K562 (cell line): ENCODE data around the gene ANKRD6. TPM values are rescaled to one million over a fixed set of nuclear protein-coding genes. Genes with fewer than 3 reads are reported as not detected.

Experiments used
- ATAC-seq: fragments of 200-7000 bp; cut with Tn5 transposase; 3 replicates; pipeline ENCODE4 v1.9.1; 2020; ENCODE audit warnings: moderate library complexity
- BruUV-seq: library from RNA; stranded (reverse); fragments of 400-500 nt; replicated peaks from 2 replicates; lab custom pipeline; 2021; lab: Mats Ljungman, UMichigan
- CTCF ChIA-PET: fragments of 300-600 bp; formaldehyde crosslinking; extraction: SDS; loops from one replicate; lab custom pipeline; 2021; ENCODE audit warnings: low intra/inter-chr PET ratio; lab: Yijun Ruan, JAX
- POLR2A ChIA-PET: fragments of 300-600, 350-650 bp; sonication (Branson Sonifier 250); formaldehyde crosslinking; extraction: SDS; loops from one replicate; lab custom pipeline; 2021; ENCODE audit warnings: antibody characterized with exemption, inconsistent platforms; lab: Yijun Ruan, JAX
- DNase-seq, 4 experiments: peaks; one replicate each; pipeline versions ENCODE4 v3.0.0 to v3.0.0-alpha.2; 2011 to 2018; ENCODE audit warnings: low spot score in 3 of 4, mixed read lengths in 3 of 4; ENCODE audit errors: extremely low read depth in 1 of 4
- FAIRE-seq: peaks from 2 replicates; lab custom pipeline; 2011; peaks lifted over from hg19 to GRCh38; lab: Jason Lieb, UNC
- H2AFZ ChIP-seq: 2 replicates; pipeline ENCODE4 v1.6.0; 2011; ENCODE audit warnings: low read depth, low read length, control low read depth, inconsistent platforms
- H3K27ac ChIP-seq: fragments of 200-600 bp; 3 replicates; pipeline ENCODE4 v1.8.0; 2011; ENCODE audit warnings: low read depth, mild to moderate bottlenecking, control low read depth, inconsistent platforms, low read length, moderate library complexity, mixed read lengths; ENCODE audit errors: extremely low read depth
- H3K27me3 ChIP-seq, 2 experiments: fragments of 300-600 bp in 1 of 2; 2 replicates in 1 of 2; 3 replicates in 1 of 2; pipeline versions ENCODE4 v1.6.0 to v1.8.0; 2011; ENCODE audit warnings: inconsistent platforms in 2 of 2, low read length in 2 of 2, mild to moderate bottlenecking in 1 of 2, mixed read lengths in 1 of 2, moderate library complexity in 1 of 2; ENCODE audit not compliant: control insufficient read depth in 2 of 2, insufficient read depth in 2 of 2
- H3K36me3 ChIP-seq: fragments of 300-600 bp; 3 replicates; pipeline ENCODE4 v1.8.0; 2011; ENCODE audit warnings: mild to moderate bottlenecking, low read length, inconsistent platforms; ENCODE audit not compliant: control insufficient read depth, insufficient read depth
- H3K4me1 ChIP-seq, 2 experiments: fragments of 200-600 bp in 1 of 2; replicated peaks in 1 of 2; 2 replicates in 1 of 2; 3 replicates in 1 of 2; pipeline versions ENCODE4 v1.5.1 to v1.8.0; 2011; ENCODE audit warnings: inconsistent platforms in 2 of 2, low read length in 2 of 2, mild to moderate bottlenecking in 1 of 2, mixed read lengths in 1 of 2, moderate library complexity in 1 of 2; ENCODE audit not compliant: control insufficient read depth in 2 of 2, insufficient read depth in 2 of 2
- H3K4me2 ChIP-seq: 2 replicates; pipeline ENCODE4 v1.6.1; 2011; ENCODE audit warnings: low read length, control low read depth, inconsistent platforms, mixed read lengths; ENCODE audit not compliant: insufficient read depth
- H3K4me3 ChIP-seq: fragments of 200-600 bp; sonication (generic), shearing (Covaris generic); 2 replicates; pipeline ENCODE4 v1.5.1; 2016; ENCODE audit warnings: control low read depth, inconsistent platforms
- H3K79me2 ChIP-seq: fragments of 200-600 bp; 3 replicates; pipeline ENCODE4 v1.8.0; 2011; ENCODE audit warnings: low read length, inconsistent platforms; ENCODE audit not compliant: control insufficient read depth, insufficient read depth
- H3K9ac ChIP-seq, 2 experiments: 2 replicates each; pipeline versions ENCODE4 v1.6.0 to v1.6.1; 2011; ENCODE audit warnings: low read depth in 2 of 2, low read length in 2 of 2, control low read depth in 1 of 2, inconsistent platforms in 1 of 2, mild to moderate bottlenecking in 1 of 2, mixed read lengths in 1 of 2; ENCODE audit not compliant: insufficient read depth in 1 of 2
- H3K9me1 ChIP-seq: one replicate; pipeline ENCODE4 v1.6.0; 2011; ENCODE audit warnings: inconsistent platforms, mild to moderate bottlenecking, low read length, moderate library complexity; ENCODE audit not compliant: control insufficient read depth, insufficient read depth
- H3K9me3 ChIP-seq: replicated peaks from 2 replicates; pipeline ENCODE4 v1.5.1; 2011; ENCODE audit warnings: low read depth, low read length, inconsistent platforms; ENCODE audit not compliant: control insufficient read depth, insufficient read depth
- H4K20me1 ChIP-seq: replicated peaks from 2 replicates; pipeline ENCODE4 v1.6.1; 2011; ENCODE audit warnings: low read length, inconsistent platforms, mixed read lengths; ENCODE audit not compliant: control insufficient read depth, insufficient read depth
- BRCA1 ChIP-seq, 2 experiments: fragments of 450-650 bp in 1 of 2; sonication (generic) in 1 of 2; formaldehyde crosslinking in 1 of 2; IDR thresholded peaks; 2 replicates each; pipeline versions ENCODE4 v1.5.0 to v1.6.1; 2017 to 2020; ENCODE audit warnings: mild to moderate bottlenecking in 1 of 2, missing genetic modification reagents in 1 of 2
- CCNT2 ChIP-seq: IDR thresholded peaks from 2 replicates; pipeline ENCODE4 v1.6.1; 2011; ENCODE audit warnings: borderline replicate concordance, low read depth, mild to moderate bottlenecking, moderate library complexity, mixed read lengths, low read length; ENCODE audit not compliant: insufficient read length; ENCODE audit errors: extremely low read depth
- GABPA ChIP-seq: fragments of 200-800 bp; sonication (Bioruptor generic); conservative IDR thresholded peaks from 2 replicates; pipeline ENCODE4 v1.6.1; 2016; ENCODE audit warnings: low read depth, missing genetic modification characterization, missing compliant biosample characterization
- LARP7 ChIP-seq: fragments of 450-650 bp; IDR thresholded peaks from 2 replicates; pipeline ENCODE4 v1.6.1; 2016
- PTTG1 ChIP-seq: fragments of 450-650 bp; IDR thresholded peaks from 2 replicates; pipeline ENCODE4 v1.6.1; 2016; ENCODE audit warnings: low read depth, mild to moderate bottlenecking, missing genetic modification characterization, missing compliant biosample characterization
- SREBF2 ChIP-seq: sonication (generic); formaldehyde crosslinking; IDR thresholded peaks from 2 replicates; pipeline ENCODE4 v1.4.0; 2020; ENCODE audit warnings: mild to moderate bottlenecking, missing genetic modification reagents
- WGBS: fragments of 100-300 bp; shearing (Covaris generic); methylation state at CpG from one replicate; pipeline ENCODE4 v1.1.6; 2016; ENCODE audit warnings: low coverage, mixed read lengths; ENCODE audit not compliant: insufficient coverage; ENCODE audit errors: missing lambda C conversion rate; 5-methylcytosine and 5-hydroxymethylcytosine counted together
- in situ Hi-C: fragments of 300-500 bp; cut with MboI; formaldehyde crosslinking; loops from 4 replicates; pipeline ENCODE4 v1.15.0; 2018; ENCODE audit warnings: inconsistent platforms, mixed read lengths
- intact Hi-C: fragments of 100-400 bp; cut with micrococcal nuclease; formaldehyde crosslinking; loops from 2 replicates; pipeline ENCODE4 v1.14.2; 2022
- polyA plus RNA-seq, 8 experiments: library from polyadenylated mRNA; depleted of rRNA in 4 of 8; stranded (reverse) in 5 of 8; unstranded in 3 of 8; fragments of >200 nt; fragmentation: Nextera tagmentation in 2 of 8; fragmentation: Illumina TruSeq in 1 of 8; extraction: Ambion mirVana in 2 of 8; extraction: Trizol in 1 of 8; gene quantifications; 2 replicates each; pipeline versions ENCODE4 v1.2.1 to v1.2.3, GENCODE V29; 2011 to 2014; ENCODE audit warnings: inconsistent platforms in 1 of 8, missing spikeins in 1 of 8
- total RNA-seq, 7 experiments: library from RNA; depleted of rRNA in 6 of 7; stranded (reverse); fragments of >200 nt in 6 of 7; fragmentation: Illumina TruSeq in 2 of 7; extraction: Trizol in 2 of 7; gene quantifications; 2 replicates each; pipeline versions ENCODE4 v1.2.1 to v1.2.3, GENCODE V29; 2011 to 2021; ENCODE audit warnings: low replicate concordance in 1 of 7
- TF ChIP-seq, protein P1 (sequence below), 3 experiments: IDR thresholded peaks in 2 of 3; conservative IDR thresholded peaks in 1 of 3; 2 replicates each; pipeline ENCODE4 v1.5.1; 2011 to 2012; ENCODE audit warnings: low read length in 3 of 3, mild to moderate bottlenecking in 3 of 3, control low read depth in 2 of 3, improper control_type of control experiment in 1 of 3, inconsistent platforms in 1 of 3, low read depth in 1 of 3, mixed read lengths in 1 of 3, moderate library complexity in 1 of 3; ENCODE audit not compliant: insufficient read depth in 2 of 3

Gene ANKRD6
- total and polyA plus RNA-seq, 9 of the 15 experiments (the other 6 are each of a cell fraction or from before 2014, with no cell fraction given): 0.04 to 0.22 (median 0.08) TPM; not detected in 4

DNA sequence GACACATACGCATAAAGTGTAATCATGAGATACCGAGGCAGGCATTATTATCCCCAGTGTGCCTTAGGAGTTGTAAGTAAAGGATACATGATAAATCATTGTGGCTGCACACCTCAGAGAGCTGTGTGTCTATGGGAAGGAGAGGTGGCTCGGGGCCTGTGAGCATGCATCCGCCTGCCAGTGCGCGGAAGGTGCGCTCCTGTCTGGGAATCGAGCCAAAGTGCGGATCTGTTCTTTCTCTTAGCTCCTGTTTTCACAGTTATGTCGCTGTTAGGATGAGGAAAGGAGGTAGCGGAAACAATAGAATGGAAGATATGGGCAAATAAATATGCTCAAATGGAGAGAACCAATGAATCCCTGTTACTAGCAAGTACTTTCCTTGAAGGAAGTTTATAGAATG is 98.0 kb downstream of the ANKRD6 start (continued):
- TF ChIP-seq PTTG1 (tag): no peak
- TF ChIP-seq SREBF2: no peak
- no peak for TF ChIP-seq GABPA (tag)
- no peak for TF ChIP-seq BRCA1 (IDR thresholded peaks at IDR 0.05)
- TF ChIP-seq BRCA1 (CRISPR knock-in tag; IDR thresholded peaks at IDR 0.05): no peak
- TF ChIP-seq, all 486 proteins: peak for 0

DNA sequence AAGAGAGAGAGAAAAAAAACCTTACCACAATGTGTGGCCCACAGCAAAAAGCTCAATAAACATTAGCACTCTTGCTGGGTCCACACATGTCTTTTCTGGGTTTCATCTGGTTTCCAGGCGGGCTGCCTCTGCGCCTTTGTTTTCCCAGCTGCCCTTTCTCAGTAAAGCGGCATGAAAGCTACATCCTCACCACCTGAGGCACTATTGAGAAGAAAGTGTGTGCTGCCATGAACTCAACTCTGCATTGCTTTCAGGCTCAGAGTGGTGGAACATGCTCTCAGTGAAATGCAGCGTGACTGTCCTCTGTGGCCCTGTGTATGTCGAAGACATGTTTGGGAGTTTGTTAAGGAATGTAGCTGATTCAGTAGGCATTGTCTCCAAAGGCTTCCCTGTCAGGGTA is 103.3 kb downstream of the ANKRD6 start:
- no TSS peak for BruUV-seq
- intact Hi-C loops: no loop called here
- 5% methylated on average over 5 of the region's 5 CpGs for WGBS

More for the DNA sequence above, 103.3 kb downstream of the ANKRD6 start:
- CTCF ChIA-PET: no interaction called here
- H3K4me3 ChIP-seq: no peak overlapping the region
- no peak overlapping the region for H3K9ac ChIP-seq
- no peak overlapping the region for H2AFZ ChIP-seq
- peaks cover 2 to 11% of the 10 kb centered on the region in 2 experiments; a peak in 3 of 5 replicates for H3K27me3 ChIP-seq
- no peaks in the 10 kb centered on the region for H3K4me1 ChIP-seq
- FAIRE-seq (peak; percentile 54), ATAC-seq (peak; percentile 74), DNase-seq (peak in 1 of 4 experiments; percentile 6)
- TF ChIP-seq, protein P1, sequence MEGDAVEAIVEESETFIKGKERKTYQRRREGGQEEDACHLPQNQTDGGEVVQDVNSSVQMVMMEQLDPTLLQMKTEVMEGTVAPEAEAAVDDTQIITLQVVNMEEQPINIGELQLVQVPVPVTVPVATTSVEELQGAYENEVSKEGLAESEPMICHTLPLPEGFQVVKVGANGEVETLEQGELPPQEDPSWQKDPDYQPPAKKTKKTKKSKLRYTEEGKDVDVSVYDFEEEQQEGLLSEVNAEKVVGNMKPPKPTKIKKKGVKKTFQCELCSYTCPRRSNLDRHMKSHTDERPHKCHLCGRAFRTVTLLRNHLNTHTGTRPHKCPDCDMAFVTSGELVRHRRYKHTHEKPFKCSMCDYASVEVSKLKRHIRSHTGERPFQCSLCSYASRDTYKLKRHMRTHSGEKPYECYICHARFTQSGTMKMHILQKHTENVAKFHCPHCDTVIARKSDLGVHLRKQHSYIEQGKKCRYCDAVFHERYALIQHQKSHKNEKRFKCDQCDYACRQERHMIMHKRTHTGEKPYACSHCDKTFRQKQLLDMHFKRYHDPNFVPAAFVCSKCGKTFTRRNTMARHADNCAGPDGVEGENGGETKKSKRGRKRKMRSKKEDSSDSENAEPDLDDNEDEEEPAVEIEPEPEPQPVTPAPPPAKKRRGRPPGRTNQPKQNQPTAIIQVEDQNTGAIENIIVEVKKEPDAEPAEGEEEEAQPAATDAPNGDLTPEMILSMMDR (IDR thresholded peaks at IDR 0.05 in 2 of 3, conservative IDR thresholded peaks at IDR 0.05 in 1 of 3; ENCODE audit: insufficient read depth in 2 of 3, low read depth in 1 of 3, low read length in 3 of 3): 0 out of 6 replicates have a peak, but pooled peaks of 2 of the 3 experiments have one; percentile 13 to 19
- no peak for TF ChIP-seq LARP7
- TF ChIP-seq CCNT2: no peak
- no peak overlapping the region for H3K4me2 ChIP-seq
- in situ Hi-C loops: no loop called here
- H3K9me1 ChIP-seq: no peaks in the 10 kb centered on the region
- H3K27ac ChIP-seq: no peak overlapping the region
- no peaks in the 10 kb centered on the region for H3K36me3 ChIP-seq
- H3K9me3 ChIP-seq: peaks cover 2% of the 10 kb centered on the region; the same call in 1 of the 2 replicates
- POLR2A ChIA-PET: no interaction called here
- H3K79me2 ChIP-seq: no peaks in the 10 kb centered on the region
- H4K20me1 ChIP-seq: no peaks in the 10 kb centered on the region
